ENCODE results near the gene BMP7. TPM values are rescaled to one million over a fixed set of nuclear protein-coding genes. Genes with fewer than 3 reads are reported as not detected.

The BMP7 gene
- total and polyA plus RNA-seq, 2 of the 8 experiments (the other 6 are each of a cell fraction or from before 2014, with no cell fraction given): 9.2 to 14.7 TPM

- ChIA-PET POLR2A (ENCODE audit: partially characterized antibody) (no interaction called here), CTCF (ENCODE audit: partially characterized antibody) (interaction anchor here (0.9 to 1.8 kb wide), 5 partner anchors 10 to 202 kb away, joined by 3 to 6 read pairs (median 3); no protein-coding TSS in a partner anchor)
- DNase-seq (ENCODE audit: low read depth in 1 of 2, low spot score in 2 of 2): no peak
- 90% methylated on average over 13 of the region's 13 CpGs; no CpG with 5 or more reads in 1 of the 2 experiments for whole genome bisulfite sequencing, 2 experiments (ENCODE audit: extremely low coverage in 1 of 2, insufficient coverage in 1 of 2, insufficient read length in 1 of 2, insufficient replicate concordance in 2 of 2, low coverage in 1 of 2, low lambda C conversion rate in 2 of 2, missing lambda C conversion rate in 1 of 2)
- Histone ChIP-seq H4K20me1 (replicated peaks in 1 of 2; ENCODE audit: control insufficient read depth in 1 of 2, insufficient read depth in 2 of 2, low read length in 2 of 2) (no peaks in the 10 kb centered on the region), H3K36me3 (ENCODE audit: control insufficient read depth in 2 of 4, insufficient read depth in 4 of 4, low read length in 3 of 4) (no peaks in the 10 kb centered on the region), H3K27ac (ENCODE audit: low read depth, low read length) (no peak overlapping the region), H4K91ac (replicated peaks; ENCODE audit: insufficient read length, low read length) (no peak overlapping the region), H3K23me2 (ENCODE audit: low read depth, low read length) (no peaks in the 10 kb centered on the region), H2BK12ac (ENCODE audit: low read depth, low read length) (no peak overlapping the region), H3K4me3 (ENCODE audit: extremely low read depth in 1 of 4, insufficient read depth in 2 of 4, low read depth in 3 of 4, low read length in 4 of 4) (no peak overlapping the region), H4K5ac (ENCODE audit: insufficient read length, low read depth, low read length) (no peak overlapping the region), H4K8ac (ENCODE audit: extremely low read depth, insufficient read depth, low read length) (no peak overlapping the region), H2BK120ac (replicated peaks; ENCODE audit: low read depth, low read length) (no peak overlapping the region), H3K79me2 (ENCODE audit: control insufficient read depth in 1 of 2, insufficient read depth in 2 of 2, low read length in 2 of 2) (no peaks in the 10 kb centered on the region), H3K9ac (replicated peaks in 1 of 4; ENCODE audit: extremely low read depth in 1 of 4, low read depth in 3 of 4, low read length in 3 of 4) (no peak overlapping the region), H2BK5ac (ENCODE audit: low read depth, low read length) (no peak overlapping the region), H3K4ac (replicated peaks; ENCODE audit: insufficient read length, low read depth, low read length) (no peak overlapping the region), H3K23ac (ENCODE audit: insufficient read length) (no peak overlapping the region), H3K79me1 (ENCODE audit: low read depth, low read length) (no peaks in the 10 kb centered on the region), H2BK20ac (ENCODE audit: low read length) (no peak overlapping the region), H3K4me2 (ENCODE audit: insufficient read depth in 1 of 2, low read depth in 2 of 2, low read length in 2 of 2) (no peak overlapping the region), H3K9me3 (ENCODE audit: insufficient read depth in 2 of 2, low read depth in 1 of 2, low read length in 1 of 2) (no peaks in the 10 kb centered on the region), H3K18ac (ENCODE audit: extremely low read depth, low read length) (no peak overlapping the region), H3K4me1 (replicated peaks in 1 of 4; ENCODE audit: control insufficient read depth in 3 of 4, insufficient read depth in 4 of 4, low read length in 3 of 4) (no peaks in the 10 kb centered on the region; a peak in 1 of 7 replicates), H2BK15ac (ENCODE audit: low read length) (no peak overlapping the region), H3K14ac (ENCODE audit: insufficient read length) (no peak overlapping the region), H3K27me3 (replicated peaks in 1 of 4; ENCODE audit: control insufficient read depth in 3 of 4, extremely low read depth in 1 of 4, insufficient read depth in 3 of 4, low read length in 3 of 4) (no peaks in the 10 kb centered on the region; a peak in 2 of 7 replicates), H3K56ac (replicated peaks; ENCODE audit: insufficient read length, low read depth, low read length) (no peak overlapping the region), H2AFZ (ENCODE audit: low read length) (no peak overlapping the region), H2AK5ac (ENCODE audit: low read depth, low read length) (peak overlapping the region; percentile 19; the same call in 1 of the 2 replicates)
- TF ChIP-seq ZNF274 (IDR thresholded peaks at IDR 0.05; ENCODE audit: borderline replicate concordance, extremely low read depth, low read length): no peak
- TF ChIP-seq TCF12 (IDR thresholded peaks at IDR 0.05; ENCODE audit: low read depth, low read length): no peak
- no peak for TF ChIP-seq CTBP2 (IDR thresholded peaks at IDR 0.05; ENCODE audit: borderline replicate concordance, insufficient read depth, insufficient read length, low read length)
- TF ChIP-seq TBP (IDR thresholded peaks at IDR 0.05; ENCODE audit: low read depth, low read length): no peak
- no peak for TF ChIP-seq CHD1 (IDR thresholded peaks at IDR 0.05; ENCODE audit: low read depth, low read length)
- TF ChIP-seq HDAC6 (IDR thresholded peaks at IDR 0.05; ENCODE audit: low read depth, low read length): no peak
- no peak for TF ChIP-seq RFX5 (IDR thresholded peaks at IDR 0.05; ENCODE audit: borderline replicate concordance, low read depth, low read length)
- TF ChIP-seq FOSL1 (IDR thresholded peaks at IDR 0.05; ENCODE audit: insufficient read depth, low read depth, low read length): no peak
- TF ChIP-seq POLR2A (IDR thresholded peaks at IDR 0.05; ENCODE audit: control extremely low read depth in 1 of 2, low read depth in 2 of 2, low read length in 2 of 2): no peak
- no peak for TF ChIP-seq SUZ12 (IDR thresholded peaks at IDR 0.05; ENCODE audit: low read length)
- no peak for TF ChIP-seq EZH2 (IDR thresholded peaks at IDR 0.05; ENCODE audit: low read depth, low read length, severe bottlenecking)
- no peak for TF ChIP-seq PHF8 (conservative IDR thresholded peaks at IDR 0.05; ENCODE audit: low read depth, low read length)
- no peak for FAIRE-seq
These were observed 136.2 kb downstream of the BMP7 start for GRCh38 chr20:57130160-57130772.

Measured in H1 (cell line).